Tibial nerve (tissue), 4 donors: ENCODE measurements around the gene HAX1.

Experiments used
- EP300 ChIP-seq, 2 donors: sonication (generic); formaldehyde crosslinking; IDR thresholded peaks; one replicate each; pipeline ENCODE4 v1.6.1; 2017; ENCODE audit warnings: antibody characterized with exemption in 2 of 2, mild to moderate bottlenecking in 1 of 2
- POLR2A ChIP-seq, 2 donors: fragments of 450-650 bp; IDR thresholded peaks; one replicate each; pipeline ENCODE4 v1.6.1; 2017; ENCODE audit warnings: antibody characterized with exemption in 2 of 2, mild to moderate bottlenecking in 2 of 2, moderate library complexity in 2 of 2
- TF ChIP-seq, protein P1 (sequence below), 5 experiments: fragments of 200-600 bp in 3 of 5; fragments of 450-650 bp in 2 of 5; sonication (generic) in 3 of 5; IDR thresholded peaks; one replicate each; pipeline ENCODE4 v1.5.1; 2016 to 2019; ENCODE audit warnings: antibody characterized with exemption in 5 of 5, mild to moderate bottlenecking in 3 of 5, moderate library complexity in 2 of 5

DNA sequence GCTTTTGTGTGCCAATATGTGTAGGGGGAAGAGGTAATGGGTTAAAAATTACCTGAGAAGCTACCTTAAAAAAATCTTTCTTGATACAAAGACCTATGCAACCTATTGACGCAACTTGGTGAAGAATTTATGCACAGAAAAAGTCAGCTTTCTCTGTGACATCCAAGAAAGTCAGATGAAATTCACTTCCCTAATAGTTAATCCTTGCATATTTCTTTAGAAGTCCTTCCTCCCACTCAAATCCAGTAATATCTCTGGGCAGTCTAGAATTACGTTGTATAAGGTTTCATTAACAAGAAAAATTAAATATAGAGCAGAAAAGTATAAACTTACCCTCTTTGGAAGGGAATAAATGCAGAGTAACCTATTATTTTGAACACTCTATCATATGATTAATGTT is 48.8 kb upstream of the HAX1 start:
- TF ChIP-seq, protein P1, sequence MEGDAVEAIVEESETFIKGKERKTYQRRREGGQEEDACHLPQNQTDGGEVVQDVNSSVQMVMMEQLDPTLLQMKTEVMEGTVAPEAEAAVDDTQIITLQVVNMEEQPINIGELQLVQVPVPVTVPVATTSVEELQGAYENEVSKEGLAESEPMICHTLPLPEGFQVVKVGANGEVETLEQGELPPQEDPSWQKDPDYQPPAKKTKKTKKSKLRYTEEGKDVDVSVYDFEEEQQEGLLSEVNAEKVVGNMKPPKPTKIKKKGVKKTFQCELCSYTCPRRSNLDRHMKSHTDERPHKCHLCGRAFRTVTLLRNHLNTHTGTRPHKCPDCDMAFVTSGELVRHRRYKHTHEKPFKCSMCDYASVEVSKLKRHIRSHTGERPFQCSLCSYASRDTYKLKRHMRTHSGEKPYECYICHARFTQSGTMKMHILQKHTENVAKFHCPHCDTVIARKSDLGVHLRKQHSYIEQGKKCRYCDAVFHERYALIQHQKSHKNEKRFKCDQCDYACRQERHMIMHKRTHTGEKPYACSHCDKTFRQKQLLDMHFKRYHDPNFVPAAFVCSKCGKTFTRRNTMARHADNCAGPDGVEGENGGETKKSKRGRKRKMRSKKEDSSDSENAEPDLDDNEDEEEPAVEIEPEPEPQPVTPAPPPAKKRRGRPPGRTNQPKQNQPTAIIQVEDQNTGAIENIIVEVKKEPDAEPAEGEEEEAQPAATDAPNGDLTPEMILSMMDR (IDR thresholded peaks at IDR 0.05), result no peak
- TF ChIP-seq POLR2A (IDR thresholded peaks at IDR 0.05) (no peak), EP300 (IDR thresholded peaks at IDR 0.05) (no peak)
